BLaER1 (cell line): Measurements from ENCODE around the gene ZSCAN32.

Experiments used
- H3K27ac ChIP-seq: shearing (Covaris generic); formaldehyde crosslinking; 2 replicates; pipeline ENCODE4 v1.8.1; 2022
- H3K27me3 ChIP-seq: shearing (Covaris generic); formaldehyde crosslinking; 2 replicates; pipeline ENCODE4 v1.8.1; 2022
- H3K36me3 ChIP-seq: shearing (Covaris generic); formaldehyde crosslinking; 2 replicates; pipeline ENCODE4 v1.8.1; 2022
- H3K4me1 ChIP-seq: shearing (Covaris generic); formaldehyde crosslinking; 2 replicates; pipeline ENCODE4 v1.8.1; 2022
- H3K4me2 ChIP-seq: shearing (Covaris generic); formaldehyde crosslinking; 2 replicates; pipeline ENCODE4 v1.8.1; 2022
- H3K4me3 ChIP-seq: shearing (Covaris generic); formaldehyde crosslinking; 2 replicates; pipeline ENCODE4 v1.8.1; 2022
- H3K9ac ChIP-seq: shearing (Covaris generic); formaldehyde crosslinking; 2 replicates; pipeline ENCODE4 v1.8.1; 2022
- H3K9me3 ChIP-seq: shearing (Covaris generic); formaldehyde crosslinking; 2 replicates; pipeline ENCODE4 v1.8.1; 2022
- H4K20me1 ChIP-seq: shearing (Covaris generic); formaldehyde crosslinking; 2 replicates; pipeline ENCODE4 v1.8.1; 2022
- Cebpa-rat ChIP-seq: shearing (Covaris generic); IDR thresholded peaks from 2 replicates; pipeline ENCODE4 v1.8.1; 2022

The ZSCAN32 gene

GRCh38 chr16:3400779-3401688, at the start of gene ZSCAN32, which contains the start of gene ZNF174:
ZSCAN32 (minus strand) TSS chr16:3401004; CDS start chr16:3397557, 3,447 bp downstream.
ZNF174 (plus strand) TSS chr16:3401215; CDS start chr16:3402005, 790 bp downstream.
- Histone ChIP-seq H4K20me1 (no peaks in the 10 kb centered on the region), H3K9me3 (peaks cover 77% of the 10 kb centered on the region), H3K9ac (peak within 1 kb of the TSS; percentile 92), H3K4me1 (peaks cover 23% of the 10 kb centered on the region), H3K4me3 (peak within 1 kb of the TSS; percentile 89), H3K36me3 (peaks cover 68% of the 10 kb centered on the region), H3K4me2 (peak within 1 kb of the TSS; percentile 92), H3K27ac (peak within 1 kb of the TSS; percentile 85), H3K27me3 (no peaks in the 10 kb centered on the region)
- TF ChIP-seq Cebpa-rat: no peak

- Histone ChIP-seq H3K9me3 (peaks cover 79% of the 10 kb centered on the region), H3K9ac (peak overlapping the region; percentile 81), H4K20me1 (no peaks in the 10 kb centered on the region), H3K4me3 (peak overlapping the region; percentile 75), H3K27ac (peak overlapping the region; percentile 76), H3K27me3 (no peaks in the 10 kb centered on the region), H3K4me2 (peak overlapping the region; percentile 65), H3K36me3 (peaks cover 53% of the 10 kb centered on the region), H3K4me1 (0 out of 2 replicates have a peak, but pooled peaks cover 13% of the 10 kb centered on the region)
- no peak for TF ChIP-seq Cebpa-rat
Observed at GRCh38 chr16:3444032-3444388, 43.2 kb upstream of the ZSCAN32 start.

- peaks cover 53% of the 10 kb centered on the region for H3K36me3 ChIP-seq
- no peak for TF ChIP-seq Cebpa-rat
- peak within 1 kb of the TSS; percentile 81 for H3K9ac ChIP-seq
- H3K4me2 ChIP-seq: peak within 1 kb of the TSS; percentile 65
- H3K4me3 ChIP-seq: peak within 1 kb of the TSS; percentile 75
- H3K9me3 ChIP-seq: peaks cover 79% of the 10 kb centered on the region
- peak within 1 kb of the TSS; percentile 76 for H3K27ac ChIP-seq
- H3K4me1 ChIP-seq: 0 out of 2 replicates have a peak, but pooled peaks cover 13% of the 10 kb centered on the region
- H4K20me1 ChIP-seq: no peaks in the 10 kb centered on the region
- H3K27me3 ChIP-seq: no peaks in the 10 kb centered on the region
Observed at GRCh38 chr16:3443108-3444031, 42.6 kb upstream of the ZSCAN32 start, which contains the start of the genes NAA60 and ZNF597. NAA60 (plus strand) TSS chr16:3443680; CDS start chr16:3476228, 32,548 bp downstream. ZNF597 (minus strand) TSS chr16:3443504; CDS start chr16:3443153, 351 bp downstream.

- Histone ChIP-seq H3K27ac (no peak overlapping the region), H3K4me3 (no peak overlapping the region), H3K9me3 (peaks cover 63% of the 10 kb centered on the region), H3K36me3 (peaks cover 52% of the 10 kb centered on the region), H3K9ac (no peak overlapping the region), H3K27me3 (no peaks in the 10 kb centered on the region), H3K4me2 (no peak overlapping the region), H3K4me1 (0 out of 2 replicates have a peak, but pooled peaks cover 10% of the 10 kb centered on the region), H4K20me1 (no peaks in the 10 kb centered on the region)
- no peak for TF ChIP-seq Cebpa-rat
Observed at GRCh38 chr16:3439637-3440036, 38.8 kb upstream of the ZSCAN32 start.

- no peak overlapping the region for H3K27ac ChIP-seq
- H3K9me3 ChIP-seq: peaks cover 55% of the 10 kb centered on the region
- H4K20me1 ChIP-seq: no peaks in the 10 kb centered on the region
- no peak overlapping the region for H3K4me3 ChIP-seq
- peaks cover 45% of the 10 kb centered on the region for H3K36me3 ChIP-seq
- 0 out of 2 replicates have a peak, but pooled peaks cover 12% of the 10 kb centered on the region for H3K4me1 ChIP-seq
- H3K9ac ChIP-seq: no peak overlapping the region
- no peaks in the 10 kb centered on the region for H3K27me3 ChIP-seq
- no peak overlapping the region for H3K4me2 ChIP-seq
- TF ChIP-seq Cebpa-rat: no peak
Observed at GRCh38 chr16:3434373-3434772, 33.6 kb upstream of the ZSCAN32 start.

GRCh38 chr16:3431779-3432219, 31.0 kb upstream of the ZSCAN32 start:
- no peak for TF ChIP-seq Cebpa-rat
- peak overlapping the region; percentile 65 for H3K4me2 ChIP-seq
- H3K9me3 ChIP-seq: peaks cover 53% of the 10 kb centered on the region
- peak overlapping the region; percentile 45 for H3K27ac ChIP-seq
- no peaks in the 10 kb centered on the region for H3K27me3 ChIP-seq
- H3K36me3 ChIP-seq: peaks cover 30% of the 10 kb centered on the region
- H3K9ac ChIP-seq: no peak overlapping the region
- H3K4me3 ChIP-seq: peak overlapping the region; percentile 43
- H3K4me1 ChIP-seq: 0 out of 2 replicates have a peak, but pooled peaks cover 12% of the 10 kb centered on the region
- H4K20me1 ChIP-seq: no peaks in the 10 kb centered on the region

- no peaks in the 10 kb centered on the region for H4K20me1 ChIP-seq
- no peak overlapping the region for H3K4me2 ChIP-seq
- TF ChIP-seq Cebpa-rat: no peak
- peak overlapping the region; percentile 38; the same call in 1 of the 2 replicates for H3K4me3 ChIP-seq
- H3K27me3 ChIP-seq: no peaks in the 10 kb centered on the region
- H3K4me1 ChIP-seq: peaks cover 7% of the 10 kb centered on the region; the same call in 1 of the 2 replicates
- H3K9me3 ChIP-seq: peaks cover 97% of the 10 kb centered on the region
- no peak overlapping the region for H3K27ac ChIP-seq
- peaks cover 56% of the 10 kb centered on the region for H3K36me3 ChIP-seq
- H3K9ac ChIP-seq: no peak overlapping the region
Observed at GRCh38 chr16:3413730-3414379, 13.1 kb upstream of the ZSCAN32 start.

- Histone ChIP-seq H3K9ac (no peak overlapping the region), H3K27me3 (no peaks in the 10 kb centered on the region), H3K27ac (no peak overlapping the region), H3K9me3 (peaks cover 100% of the 10 kb centered on the region), H3K4me3 (peak overlapping the region; percentile 39), H3K36me3 (peaks cover 99% of the 10 kb centered on the region), H3K4me1 (peaks cover 1% of the 10 kb centered on the region; the same call in 1 of the 2 replicates), H3K4me2 (no peak overlapping the region), H4K20me1 (no peaks in the 10 kb centered on the region)
- no peak for TF ChIP-seq Cebpa-rat
Observed at GRCh38 chr16:3408561-3409197, 7.9 kb upstream of the ZSCAN32 start.
